Ecto neural progenitor cell (in vitro differentiated cells): ENCODE data around the gene CHST3.

Source experiments
- DNase-seq: peaks from one replicate; pipeline ENCODE4 v3.0.0-alpha.2; 2018; ENCODE audit warnings: low spot score

CHST3 gene

GRCh38 chr10:71990706-71991269 lies 26.6 kb downstream of the CHST3 start:
- no peak for DNase-seq

GRCh38 chr10:71995449-71995848 lies 31.3 kb downstream of the CHST3 start:
- DNase-seq, result no peak

DNA sequence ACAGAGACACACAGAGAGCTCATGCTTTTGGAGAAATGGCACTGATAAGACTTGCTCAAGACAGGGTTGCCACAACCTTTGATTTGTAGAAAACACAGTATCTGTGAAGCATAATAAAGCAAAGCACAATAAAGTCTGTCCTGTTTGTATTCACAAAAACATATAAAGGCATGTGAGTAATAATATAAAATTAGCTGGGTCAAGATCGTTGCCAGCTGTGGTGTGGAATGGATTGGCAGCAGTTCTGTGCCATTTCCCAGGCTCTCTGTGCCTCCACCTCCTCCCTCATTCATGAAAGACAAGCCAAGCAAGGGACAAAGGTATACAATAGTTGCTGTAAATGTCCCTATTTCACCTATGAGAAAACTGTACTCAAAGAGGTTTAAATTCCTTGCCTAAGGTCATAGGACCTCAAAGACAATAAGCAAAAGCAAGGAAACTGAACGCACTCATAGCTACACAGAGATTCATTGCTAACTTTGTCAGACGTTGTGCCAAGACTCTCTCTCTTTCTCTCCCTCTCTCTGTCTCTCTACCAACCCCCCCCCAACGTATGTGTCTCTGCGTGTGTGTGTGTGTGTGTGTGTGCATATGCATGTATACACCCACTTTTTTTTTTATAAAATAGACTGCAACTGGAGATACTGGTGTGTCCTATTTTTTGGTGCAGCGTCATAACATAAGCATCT lies 31.8 kb downstream of the CHST3 start:
- DNase-seq, result no peak

GRCh38 chr10:71996592-71997371 lies 32.6 kb downstream of the CHST3 start:
- no peak for DNase-seq

DNA sequence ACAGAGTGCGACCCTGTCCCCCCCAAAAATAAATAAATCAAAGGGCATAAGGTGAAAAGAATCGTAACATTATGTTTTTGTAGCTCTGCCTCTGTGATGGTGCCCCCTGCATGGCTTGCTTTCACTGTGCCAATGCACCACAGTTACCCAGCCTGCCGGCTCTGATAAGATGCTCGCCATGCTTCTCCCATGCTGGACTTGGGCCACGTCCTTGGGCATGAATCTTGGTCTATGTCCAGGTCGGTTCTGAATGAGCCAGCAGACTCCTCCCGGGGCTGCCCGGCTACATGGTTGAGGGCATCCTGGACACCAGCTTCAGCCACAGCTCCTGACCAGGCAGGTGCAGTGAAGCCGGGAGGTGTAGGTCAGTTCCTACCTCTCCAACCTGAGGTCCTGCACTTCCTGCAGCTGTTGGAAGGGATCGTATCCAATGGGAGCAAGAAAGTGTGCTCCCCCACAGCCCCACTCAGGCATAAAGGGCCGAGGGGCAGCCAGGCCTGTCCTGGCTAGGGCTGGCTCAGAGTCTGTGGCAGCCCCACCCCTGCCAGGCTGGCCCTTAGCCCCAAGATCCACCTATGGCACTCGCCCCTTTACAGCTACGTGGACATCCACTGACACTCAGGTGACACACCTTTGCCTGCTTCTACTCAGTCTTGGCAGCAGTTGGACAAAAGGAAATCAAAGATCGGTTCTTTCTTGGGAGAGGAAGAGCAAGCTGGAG lies 34.1 kb downstream of the CHST3 start:
- DNase-seq, result no peak

- DNase-seq, result no peak
Measured at GRCh38 chr10:71998840-71999194, 34.6 kb downstream of the CHST3 start.

- no peak for DNase-seq
Measured at GRCh38 chr10:71999360-72000072, 35.3 kb downstream of the CHST3 start.

- DNase-seq, result no peak
Measured at GRCh38 chr10:72000073-72001032, 36.2 kb downstream of the CHST3 start.

GRCh38 chr10:72001033-72001395 lies 36.8 kb downstream of the CHST3 start:
- DNase-seq, result no peak

- DNase-seq, result no peak
Measured at GRCh38 chr10:72002354-72003295, 38.4 kb downstream of the CHST3 start.

GRCh38 chr10:72006026-72006425 lies 41.8 kb downstream of the CHST3 start:
- no peak for DNase-seq

DNA sequence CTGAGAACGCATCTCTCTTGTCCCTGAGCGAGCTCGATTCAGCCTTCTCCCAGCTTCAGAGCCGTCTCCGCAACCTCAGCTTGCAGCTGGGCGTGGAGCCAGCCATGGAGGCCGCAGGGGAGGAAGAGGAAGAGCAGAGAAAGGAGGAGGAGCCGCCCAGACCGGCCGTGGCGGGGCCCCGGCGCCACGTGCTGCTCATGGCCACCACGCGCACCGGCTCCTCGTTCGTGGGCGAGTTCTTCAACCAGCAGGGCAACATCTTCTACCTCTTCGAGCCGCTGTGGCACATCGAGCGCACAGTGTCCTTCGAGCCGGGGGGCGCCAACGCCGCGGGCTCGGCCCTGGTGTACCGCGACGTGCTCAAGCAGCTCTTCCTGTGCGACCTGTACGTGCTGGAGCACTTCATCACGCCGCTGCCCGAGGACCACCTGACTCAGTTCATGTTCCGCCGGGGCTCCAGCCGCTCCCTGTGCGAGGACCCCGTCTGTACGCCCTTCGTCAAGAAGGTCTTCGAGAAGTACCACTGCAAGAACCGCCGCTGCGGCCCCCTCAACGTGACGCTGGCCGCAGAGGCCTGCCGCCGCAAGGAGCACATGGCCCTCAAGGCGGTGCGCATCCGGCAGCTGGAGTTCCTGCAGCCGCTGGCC lies 43.2 kb downstream of the CHST3 start:
- no peak for DNase-seq

GRCh38 chr10:72008096-72008981 lies 44.1 kb downstream of the CHST3 start:
- no peak for DNase-seq

DNA sequence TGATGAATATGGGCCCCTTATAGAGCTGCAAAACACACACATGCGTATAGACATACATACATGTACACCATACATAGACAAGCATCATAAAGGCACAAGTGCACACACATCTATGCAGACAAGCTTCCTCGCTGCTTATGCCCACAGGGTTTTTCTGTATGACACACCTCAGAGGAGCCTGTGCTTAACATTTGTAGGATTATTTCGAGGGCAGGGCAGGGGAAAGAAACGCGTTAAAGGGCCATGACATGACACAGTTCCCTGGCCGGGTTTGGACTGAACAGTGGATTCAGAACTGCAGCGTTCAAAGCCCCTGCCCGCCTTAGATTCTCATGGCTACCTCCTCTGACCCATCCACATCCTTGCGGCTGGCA lies 44.8 kb downstream of the CHST3 start:
- DNase-seq, result no peak

- peak; percentile 73 for DNase-seq
Measured at GRCh38 chr10:72009425-72010081, 45.4 kb downstream of the CHST3 start.

GRCh38 chr10:72010234-72010973 lies 46.2 kb downstream of the CHST3 start:
- DNase-seq, result no peak

GRCh38 chr10:72011016-72011415 lies 46.8 kb downstream of the CHST3 start:
- DNase-seq, result no peak
